Lower leg skin (tissue), 3 donors: ENCODE measurements around the gene CD79B.
"Not testable (repeated sequence)": the region's sequence is repeated elsewhere in the genome, so short reads cannot be mapped to it uniquely, and the experiment has no call there.

Source experiments
- POLR2A ChIP-seq, 2 donors: fragments of 450-650 bp; IDR thresholded peaks; one replicate each; pipeline ENCODE4 v1.6.1; 2016 to 2017; ENCODE audit warnings: antibody characterized with exemption in 2 of 2, mild to moderate bottlenecking in 1 of 2, moderate library complexity in 1 of 2
- TF ChIP-seq, protein P1 (sequence below), 3 donors: fragments of 450-650 bp; IDR thresholded peaks; one replicate each; pipeline ENCODE4 v1.5.1; 2016; ENCODE audit warnings: antibody characterized with exemption in 3 of 3, mild to moderate bottlenecking in 3 of 3, moderate library complexity in 2 of 3

DNA sequence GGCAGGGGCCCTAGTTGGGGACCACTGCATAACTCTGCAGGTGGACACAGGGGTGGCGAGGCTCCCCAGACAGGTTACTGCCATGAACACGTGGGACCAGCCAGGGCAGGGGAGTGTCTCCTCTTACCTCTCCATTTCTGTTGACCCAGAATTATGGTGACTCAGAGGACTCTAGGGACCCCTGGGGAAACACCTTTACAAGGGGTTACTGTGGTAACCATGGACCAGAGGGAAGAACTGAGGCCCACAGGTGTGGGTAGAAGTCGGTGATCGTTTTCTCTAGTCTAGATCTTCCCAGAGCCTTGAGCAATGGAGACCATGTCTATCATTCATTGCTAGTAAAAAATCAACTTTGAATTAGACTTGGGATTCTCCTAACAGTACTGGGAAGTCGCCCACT is 11.4 kb downstream of the CD79B start:
- TF ChIP-seq, protein P1, sequence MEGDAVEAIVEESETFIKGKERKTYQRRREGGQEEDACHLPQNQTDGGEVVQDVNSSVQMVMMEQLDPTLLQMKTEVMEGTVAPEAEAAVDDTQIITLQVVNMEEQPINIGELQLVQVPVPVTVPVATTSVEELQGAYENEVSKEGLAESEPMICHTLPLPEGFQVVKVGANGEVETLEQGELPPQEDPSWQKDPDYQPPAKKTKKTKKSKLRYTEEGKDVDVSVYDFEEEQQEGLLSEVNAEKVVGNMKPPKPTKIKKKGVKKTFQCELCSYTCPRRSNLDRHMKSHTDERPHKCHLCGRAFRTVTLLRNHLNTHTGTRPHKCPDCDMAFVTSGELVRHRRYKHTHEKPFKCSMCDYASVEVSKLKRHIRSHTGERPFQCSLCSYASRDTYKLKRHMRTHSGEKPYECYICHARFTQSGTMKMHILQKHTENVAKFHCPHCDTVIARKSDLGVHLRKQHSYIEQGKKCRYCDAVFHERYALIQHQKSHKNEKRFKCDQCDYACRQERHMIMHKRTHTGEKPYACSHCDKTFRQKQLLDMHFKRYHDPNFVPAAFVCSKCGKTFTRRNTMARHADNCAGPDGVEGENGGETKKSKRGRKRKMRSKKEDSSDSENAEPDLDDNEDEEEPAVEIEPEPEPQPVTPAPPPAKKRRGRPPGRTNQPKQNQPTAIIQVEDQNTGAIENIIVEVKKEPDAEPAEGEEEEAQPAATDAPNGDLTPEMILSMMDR (IDR thresholded peaks at IDR 0.05): not testable (repeated sequence)
- not testable (repeated sequence) for TF ChIP-seq POLR2A (IDR thresholded peaks at IDR 0.05)
